Measurements from ENCODE around the gene SF3B2.
A peak's percentile ranks its signal among the peaks of the same experiment; 100 is the strongest.
"Not testable (repeated sequence)": the region's sequence is repeated elsewhere in the genome, so short reads cannot be mapped to it uniquely, and the experiment has no call there.

Gene SF3B2

DNA sequence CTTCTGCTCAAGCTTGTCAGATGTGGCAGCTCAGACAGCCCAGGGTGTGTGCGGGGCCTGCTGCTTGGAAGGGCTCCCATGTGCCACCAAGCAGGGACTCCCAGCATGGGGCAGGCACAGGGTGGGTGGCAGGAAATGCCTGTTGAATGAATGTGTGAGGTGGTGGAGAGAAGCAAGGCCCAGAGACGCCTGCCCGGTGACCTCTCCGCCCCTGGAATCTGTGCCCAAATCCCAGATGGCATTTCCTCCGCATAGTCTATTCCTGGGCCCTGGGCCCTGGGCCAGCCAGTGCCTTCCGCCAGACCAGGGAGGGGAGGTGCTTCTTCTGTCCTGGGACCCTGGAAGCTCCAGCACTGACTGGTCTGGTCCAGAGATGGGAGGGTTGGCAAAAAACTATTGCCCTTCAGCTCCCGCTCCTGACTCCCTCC is 36.7 kb upstream of the SF3B2 start:
- DNase-seq (ENCODE audit: low read depth, low spot score) = no peak
- H3K9me3 ChIP-seq (ENCODE audit: low read depth, low read length) = no peaks in the 10 kb centered on the region
- H3K4me3 ChIP-seq = no peak overlapping the region
- H3K27ac ChIP-seq = no peak overlapping the region
- no peak overlapping the region for H3K9ac ChIP-seq (ENCODE audit: insufficient read length)
- TF ChIP-seq POLR2AphosphoS5 (IDR thresholded peaks at IDR 0.05; ENCODE audit: borderline replicate concordance, low read depth, low read length) = no peak
- no peak for TF ChIP-seq FOXP2 (optimal IDR thresholded peaks at IDR 0.05; ENCODE audit: control extremely low read depth, extremely low read length, insufficient read depth)
- TF ChIP-seq EZH2 (IDR thresholded peaks at IDR 0.05) = no peak
- H3K36me3 ChIP-seq (ENCODE audit: insufficient read depth, low read length) = no peaks in the 10 kb centered on the region

DNA sequence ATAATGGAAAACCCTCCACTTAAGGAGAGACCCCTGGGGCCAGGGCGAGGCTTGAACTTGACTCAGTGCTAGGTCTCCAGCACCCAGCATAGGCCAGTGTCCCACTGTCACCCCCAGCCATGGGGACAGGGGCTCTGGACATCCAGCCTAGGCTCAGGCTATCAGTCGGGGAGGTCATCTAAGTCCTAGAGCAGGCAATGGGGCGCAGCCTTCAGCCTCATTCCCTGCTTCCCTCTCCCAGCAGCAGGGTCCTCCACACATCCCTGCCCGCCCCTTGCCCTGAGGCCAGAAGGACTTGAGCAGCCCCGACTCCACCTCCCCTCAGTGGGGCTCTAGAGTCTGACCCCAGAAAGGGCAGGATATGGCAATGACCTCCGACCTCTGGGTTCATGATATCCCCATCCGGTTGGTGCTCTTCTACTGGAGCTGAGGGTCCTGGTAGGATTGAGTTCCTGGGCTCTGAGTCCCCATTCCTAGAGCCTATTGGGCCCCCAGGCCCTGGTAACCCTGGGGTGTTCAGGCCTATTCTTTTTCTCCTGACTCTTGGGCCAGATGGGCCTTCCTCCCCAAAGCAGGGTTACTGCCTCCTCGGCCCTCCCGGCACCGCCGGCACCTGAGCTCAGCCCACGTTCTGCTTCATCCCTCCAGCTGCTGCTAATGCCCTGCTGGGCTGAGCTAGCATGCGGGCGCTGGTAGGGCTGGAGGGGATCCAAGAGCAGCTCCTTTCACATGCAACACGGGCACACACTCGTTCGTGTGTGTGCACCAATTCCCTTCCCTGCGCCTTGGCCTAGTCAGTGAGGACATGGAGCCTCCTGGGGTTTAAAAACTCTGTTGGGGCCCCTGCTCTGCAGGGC is 36.0 kb upstream of the SF3B2 start:
- Histone ChIP-seq H3K36me3 (ENCODE audit: insufficient read depth, low read length) (no peaks in the 10 kb centered on the region), H3K4me3 (no peak overlapping the region), H3K9ac (ENCODE audit: insufficient read length) (no peak overlapping the region), H3K9me3 (ENCODE audit: low read depth, low read length) (no peaks in the 10 kb centered on the region), H3K27ac (no peak overlapping the region)
- TF ChIP-seq POLR2AphosphoS5 (IDR thresholded peaks at IDR 0.05; ENCODE audit: borderline replicate concordance, low read depth, low read length) = no peak
- TF ChIP-seq FOXP2 (optimal IDR thresholded peaks at IDR 0.05; ENCODE audit: control extremely low read depth, extremely low read length, insufficient read depth) = no peak
- no peak for TF ChIP-seq EZH2 (IDR thresholded peaks at IDR 0.05)
- DNase-seq (ENCODE audit: low read depth, low spot score) = no peak

GRCh38 chr11:66016793-66017177 is 35.4 kb upstream of the SF3B2 start:
- TF ChIP-seq EZH2 (IDR thresholded peaks at IDR 0.05) (no peak), FOXP2 (optimal IDR thresholded peaks at IDR 0.05; ENCODE audit: control extremely low read depth, extremely low read length, insufficient read depth) (no peak), POLR2AphosphoS5 (IDR thresholded peaks at IDR 0.05; ENCODE audit: borderline replicate concordance, low read depth, low read length) (no peak)
- H3K27ac ChIP-seq = no peak overlapping the region
- no peak for DNase-seq (ENCODE audit: low read depth, low spot score)

GRCh38 chr11:66017321-66017720 is 34.8 kb upstream of the SF3B2 start:
- Histone ChIP-seq H3K9me3 (ENCODE audit: low read depth, low read length) (no peaks in the 10 kb centered on the region), H3K9ac (ENCODE audit: insufficient read length) (no peak overlapping the region), H3K4me3 (no peak overlapping the region), H3K36me3 (ENCODE audit: insufficient read depth, low read length) (no peaks in the 10 kb centered on the region), H3K27ac (no peak overlapping the region)
- TF ChIP-seq POLR2AphosphoS5 (IDR thresholded peaks at IDR 0.05; ENCODE audit: borderline replicate concordance, low read depth, low read length) (no peak), FOXP2 (optimal IDR thresholded peaks at IDR 0.05; ENCODE audit: control extremely low read depth, extremely low read length, insufficient read depth) (no peak), EZH2 (IDR thresholded peaks at IDR 0.05) (no peak)
- no peak for DNase-seq (ENCODE audit: low read depth, low spot score)

More at GRCh38 chr11:66016793-66017177, 35.4 kb upstream of the SF3B2 start:
- Histone ChIP-seq H3K9ac (ENCODE audit: insufficient read length) (no peak overlapping the region), H3K4me3 (no peak overlapping the region), H3K9me3 (ENCODE audit: low read depth, low read length) (no peaks in the 10 kb centered on the region), H3K36me3 (ENCODE audit: insufficient read depth, low read length) (no peaks in the 10 kb centered on the region)

DNA sequence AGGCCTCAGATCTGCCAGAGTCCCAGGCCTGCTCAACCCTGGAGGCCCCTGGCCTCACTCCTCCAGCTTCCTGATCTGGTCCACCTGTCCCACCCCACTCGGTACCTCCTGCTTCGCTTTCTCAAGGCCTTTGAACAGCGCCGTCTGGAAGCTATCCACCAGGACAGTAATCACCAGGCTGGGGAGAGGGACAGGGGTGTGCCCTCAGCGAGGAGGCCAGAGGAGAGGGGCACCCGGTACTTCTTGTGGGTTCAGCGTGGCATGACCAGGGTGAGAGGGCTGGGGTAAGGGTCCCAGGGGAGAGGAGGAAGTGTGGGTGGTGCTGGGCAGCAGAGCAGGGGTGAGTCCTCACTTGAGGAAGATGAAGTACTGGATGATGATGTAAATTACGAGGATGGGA is 32.0 kb upstream of the SF3B2 start:
- TF ChIP-seq EZH2 (IDR thresholded peaks at IDR 0.05) = no peak
- no peak for TF ChIP-seq POLR2AphosphoS5 (IDR thresholded peaks at IDR 0.05; ENCODE audit: borderline replicate concordance, low read depth, low read length)
- TF ChIP-seq FOXP2 (optimal IDR thresholded peaks at IDR 0.05; ENCODE audit: control extremely low read depth, extremely low read length, insufficient read depth) = no peak
- no peak overlapping the region for H3K9ac ChIP-seq (ENCODE audit: insufficient read length)
- no peak for DNase-seq (ENCODE audit: low read depth, low spot score)
- H3K4me3 ChIP-seq = no peak overlapping the region
- no peaks in the 10 kb centered on the region for H3K9me3 ChIP-seq (ENCODE audit: low read depth, low read length)
- H3K36me3 ChIP-seq (ENCODE audit: insufficient read depth, low read length) = no peaks in the 10 kb centered on the region
- H3K27ac ChIP-seq = no peak overlapping the region

DNA sequence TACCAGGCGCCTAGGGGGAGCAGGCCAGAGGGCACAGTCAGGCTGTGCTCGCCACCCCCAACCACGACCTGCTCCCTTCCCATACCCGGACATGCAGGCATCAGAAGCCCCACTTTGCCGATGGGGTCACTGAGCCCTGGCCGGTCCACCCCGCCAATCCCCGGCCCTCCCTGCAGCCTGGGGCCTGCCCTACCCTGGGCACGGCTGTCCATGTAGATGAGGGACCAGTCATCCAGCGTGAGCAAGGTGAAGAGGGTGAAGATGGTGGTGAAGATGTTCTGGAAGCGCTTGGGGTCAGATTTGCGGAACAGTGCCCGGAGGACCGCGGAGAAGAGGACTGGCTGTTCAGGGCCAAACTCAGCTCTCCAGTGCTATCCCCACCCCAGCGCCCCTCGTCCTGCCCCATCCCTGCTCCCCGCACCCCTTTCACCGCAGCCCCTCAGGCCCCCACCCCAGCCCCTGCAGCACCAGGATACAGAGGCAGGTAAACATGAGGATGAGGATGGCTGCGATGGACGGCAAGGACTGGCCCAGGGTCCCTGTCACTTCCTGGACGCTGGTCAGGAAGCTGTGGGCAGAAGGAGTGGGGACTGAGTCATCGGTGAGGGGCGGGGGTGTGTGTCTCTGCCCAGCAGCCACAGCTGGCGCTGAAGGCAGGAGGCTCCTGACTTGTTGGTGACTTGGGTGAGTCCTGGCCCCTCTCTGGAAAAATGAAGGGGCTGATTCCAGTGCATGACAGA is 31.4 kb upstream of the SF3B2 start:
- H3K27ac ChIP-seq = no peak overlapping the region
- DNase-seq (ENCODE audit: low read depth, low spot score) = no peak
- TF ChIP-seq EZH2 (IDR thresholded peaks at IDR 0.05) = no peak
- TF ChIP-seq POLR2AphosphoS5 (IDR thresholded peaks at IDR 0.05; ENCODE audit: borderline replicate concordance, low read depth, low read length) = no peak
- TF ChIP-seq FOXP2 (optimal IDR thresholded peaks at IDR 0.05; ENCODE audit: control extremely low read depth, extremely low read length, insufficient read depth) = no peak
- H3K9ac ChIP-seq (ENCODE audit: insufficient read length) = no peak overlapping the region
- H3K36me3 ChIP-seq (ENCODE audit: insufficient read depth, low read length) = no peaks in the 10 kb centered on the region
- no peaks in the 10 kb centered on the region for H3K9me3 ChIP-seq (ENCODE audit: low read depth, low read length)
- H3K4me3 ChIP-seq = no peak overlapping the region

GRCh38 chr11:66022401-66023185 is 29.6 kb upstream of the SF3B2 start:
- peak overlapping the region; percentile 56 for H3K9ac ChIP-seq (ENCODE audit: insufficient read length)
- no peaks in the 10 kb centered on the region for H3K36me3 ChIP-seq (ENCODE audit: insufficient read depth, low read length)
- peak overlapping the region; percentile 54 for H3K4me3 ChIP-seq
- no peak for TF ChIP-seq FOXP2 (optimal IDR thresholded peaks at IDR 0.05; ENCODE audit: control extremely low read depth, extremely low read length, insufficient read depth)
- no peak for TF ChIP-seq EZH2 (IDR thresholded peaks at IDR 0.05)
- TF ChIP-seq POLR2AphosphoS5 (IDR thresholded peaks at IDR 0.05; ENCODE audit: borderline replicate concordance, low read depth, low read length) = no peak
- no peak overlapping the region for H3K27ac ChIP-seq
- no peak for DNase-seq (ENCODE audit: low read depth, low spot score)
- H3K9me3 ChIP-seq (ENCODE audit: low read depth, low read length) = no peaks in the 10 kb centered on the region

DNA sequence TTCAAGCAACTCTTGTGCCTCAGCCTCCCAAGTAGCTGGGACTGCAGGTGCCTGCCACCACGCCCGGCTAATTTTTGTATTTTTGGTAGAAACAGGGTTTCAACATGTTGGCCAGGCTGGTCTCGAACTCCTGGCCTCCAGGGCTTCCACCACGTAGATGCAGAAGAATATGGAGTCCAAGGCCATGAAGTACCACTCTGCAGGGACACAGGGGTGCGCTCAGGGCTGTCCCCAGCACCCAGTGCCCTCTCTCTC is 29.1 kb upstream of the SF3B2 start:
- H3K9ac ChIP-seq (ENCODE audit: insufficient read length); H3K27ac ChIP-seq; H3K36me3 ChIP-seq (ENCODE audit: insufficient read depth, low read length); H3K9me3 ChIP-seq (ENCODE audit: low read depth, low read length); DNase-seq (ENCODE audit: low read depth, low spot score); H3K4me3 ChIP-seq: not testable (repeated sequence)

Measured in SK-N-MC (cell line).